ENCODE data around the gene MICALL2. TPM values are rescaled to one million over a fixed set of nuclear protein-coding genes. Genes with fewer than 3 reads are reported as not detected.

The MICALL2 gene
- total RNA-seq, 4 donors from 2014 or later = 67.6 to 181 (median 97.0) TPM

GRCh38 chr7:1498370-1499305, 39.4 kb upstream of the MICALL2 start:
- Histone ChIP-seq H3K27me3 (no peaks in the 10 kb centered on the region), H3K36me3 (peaks cover 0 to 28% (median 3%) of the 10 kb centered on the region in 4 donors), H3K27ac (no peak overlapping the region), H3K4me3 (no peak overlapping the region), H3K4me1 (peaks cover 8 to 15% (median 12%) of the 10 kb centered on the region in 4 donors), H3K9me3 (no peaks in the 10 kb centered on the region)
- DNase-seq = no peak
- in situ Hi-C loops (cut with MboI; ENCODE audit: low pct_ligation_motif_present in 1 of 4, low pct_unique_long_range_greater_than_20kb in 1 of 4, low sequenced_read_pairs in 3 of 4) (no loop called here), intact Hi-C loops (cut with DNase I; ENCODE audit: low total_unique reads) (no loop called here)
- 92% methylated on average over 39 of the region's 62 CpGs; no CpG with 5 or more reads in 1 of the 2 donors for WGBS, 2 donors (ENCODE audit: low coverage in 1 of 2)
- TF ChIP-seq POLR2A (IDR thresholded peaks at IDR 0.05) (no peak), POLR2AphosphoS5 (IDR thresholded peaks at IDR 0.05) (no peak), EP300 (IDR thresholded peaks at IDR 0.05; ENCODE audit: low read depth) (no peak)
- TF ChIP-seq, protein P1, sequence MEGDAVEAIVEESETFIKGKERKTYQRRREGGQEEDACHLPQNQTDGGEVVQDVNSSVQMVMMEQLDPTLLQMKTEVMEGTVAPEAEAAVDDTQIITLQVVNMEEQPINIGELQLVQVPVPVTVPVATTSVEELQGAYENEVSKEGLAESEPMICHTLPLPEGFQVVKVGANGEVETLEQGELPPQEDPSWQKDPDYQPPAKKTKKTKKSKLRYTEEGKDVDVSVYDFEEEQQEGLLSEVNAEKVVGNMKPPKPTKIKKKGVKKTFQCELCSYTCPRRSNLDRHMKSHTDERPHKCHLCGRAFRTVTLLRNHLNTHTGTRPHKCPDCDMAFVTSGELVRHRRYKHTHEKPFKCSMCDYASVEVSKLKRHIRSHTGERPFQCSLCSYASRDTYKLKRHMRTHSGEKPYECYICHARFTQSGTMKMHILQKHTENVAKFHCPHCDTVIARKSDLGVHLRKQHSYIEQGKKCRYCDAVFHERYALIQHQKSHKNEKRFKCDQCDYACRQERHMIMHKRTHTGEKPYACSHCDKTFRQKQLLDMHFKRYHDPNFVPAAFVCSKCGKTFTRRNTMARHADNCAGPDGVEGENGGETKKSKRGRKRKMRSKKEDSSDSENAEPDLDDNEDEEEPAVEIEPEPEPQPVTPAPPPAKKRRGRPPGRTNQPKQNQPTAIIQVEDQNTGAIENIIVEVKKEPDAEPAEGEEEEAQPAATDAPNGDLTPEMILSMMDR (IDR thresholded peaks at IDR 0.05) = no peak

DNA sequence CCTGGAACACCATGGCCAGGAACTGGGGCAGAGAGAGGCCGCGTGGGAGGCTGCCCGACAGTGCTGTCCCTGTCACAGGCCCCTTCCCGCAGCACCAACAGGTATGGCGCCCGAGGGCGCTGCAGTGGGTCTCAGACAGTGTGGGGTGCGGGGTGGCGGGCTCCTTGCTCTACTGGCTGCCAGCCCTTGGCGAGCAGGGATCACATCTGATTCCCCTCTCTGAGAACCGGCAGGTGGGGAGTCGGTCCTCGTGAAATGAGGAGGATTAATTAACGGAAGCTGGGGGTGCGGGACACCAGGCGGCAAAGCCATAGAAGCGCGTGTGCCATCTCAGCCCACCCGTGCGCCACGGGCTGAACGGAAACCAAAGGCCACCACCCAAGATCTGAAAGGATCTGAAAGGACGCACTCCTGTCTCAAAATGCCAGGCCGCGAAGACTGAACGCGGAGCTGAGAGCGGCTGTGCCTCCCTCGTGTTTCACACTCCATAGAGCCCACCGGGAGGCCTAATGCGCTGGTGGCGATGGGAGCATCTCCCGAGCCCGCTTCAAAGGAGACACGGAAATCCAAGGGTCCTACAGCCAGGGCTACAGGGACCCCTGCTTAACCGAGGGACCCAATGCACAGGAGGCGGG, 38.1 kb upstream of the MICALL2 start:
- in situ Hi-C loops (cut with MboI; ENCODE audit: low pct_ligation_motif_present in 1 of 4, low pct_unique_long_range_greater_than_20kb in 1 of 4, low sequenced_read_pairs in 3 of 4) (no loop called here), intact Hi-C loops (cut with DNase I; ENCODE audit: low total_unique reads) (no loop called here)
- 93% methylated on average over 37 of the region's 37 CpGs; no CpG with 5 or more reads in 1 of the 2 donors for WGBS, 2 donors (ENCODE audit: low coverage in 1 of 2)
- H3K9me3 ChIP-seq = no peaks in the 10 kb centered on the region
- H3K27me3 ChIP-seq = no peaks in the 10 kb centered on the region
- TF ChIP-seq POLR2A (IDR thresholded peaks at IDR 0.05) (no peak), EP300 (IDR thresholded peaks at IDR 0.05; ENCODE audit: low read depth) (no peak), POLR2AphosphoS5 (IDR thresholded peaks at IDR 0.05) (no peak)
- TF ChIP-seq, protein P1 (IDR thresholded peaks at IDR 0.05) = no peak
- DNase-seq = no peak
- H3K4me1 ChIP-seq = peaks cover 0 to 3% (median under 1%) of the 10 kb centered on the region in 4 donors
- no peak overlapping the region for H3K27ac ChIP-seq
- peaks cover 0 to 28% (median 7%) of the 10 kb centered on the region in 4 donors for H3K36me3 ChIP-seq
- H3K4me3 ChIP-seq = no peak overlapping the region

DNA sequence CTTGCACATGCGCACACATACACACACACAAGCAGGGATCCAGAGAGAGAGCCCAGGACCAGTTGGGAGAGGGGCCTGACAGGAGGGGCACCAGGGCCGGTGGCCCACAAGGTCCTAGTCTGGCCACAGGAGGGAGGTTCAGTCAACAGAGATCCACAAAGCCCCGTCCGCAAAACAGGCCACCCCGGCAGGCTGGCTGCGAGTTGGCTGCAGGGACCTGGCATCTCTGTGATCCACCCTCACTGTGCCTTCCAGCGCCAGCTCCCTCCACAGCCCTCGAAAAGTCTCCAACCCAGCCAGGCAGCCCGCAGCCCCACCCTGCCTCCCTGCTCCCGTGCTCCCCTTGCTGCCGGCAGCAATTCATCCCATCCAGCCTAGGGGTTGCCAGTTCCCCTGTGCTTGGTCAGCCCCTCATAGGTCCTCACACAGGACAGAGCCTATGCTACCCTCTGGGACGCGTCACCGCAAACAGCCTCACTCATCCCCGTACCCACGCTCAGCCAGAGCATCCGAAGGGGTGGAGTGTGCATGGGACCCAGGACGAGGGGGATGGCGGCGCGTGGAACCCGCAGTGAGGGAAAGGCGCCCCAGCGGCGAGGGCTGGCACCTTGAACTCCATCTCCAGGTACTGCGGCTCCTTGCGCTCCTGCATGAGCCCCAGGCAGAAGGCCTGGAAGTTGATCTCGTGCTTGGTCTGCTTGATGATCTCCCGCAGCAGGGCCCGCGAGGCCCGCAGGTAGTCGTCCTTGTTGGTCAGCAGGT, 37.4 kb upstream of the MICALL2 start:
- in situ Hi-C loops (cut with MboI; ENCODE audit: low pct_ligation_motif_present in 1 of 4, low pct_unique_long_range_greater_than_20kb in 1 of 4, low sequenced_read_pairs in 3 of 4) = no loop called here
- peaks cover 0 to 28% (median 7%) of the 10 kb centered on the region in 4 donors for H3K36me3 ChIP-seq

More for the DNA sequence above, 37.4 kb upstream of the MICALL2 start:
- intact Hi-C loops (cut with DNase I; ENCODE audit: low total_unique reads) = no loop called here
- Histone ChIP-seq H3K9me3 (no peaks in the 10 kb centered on the region), H3K4me3 (no peak overlapping the region), H3K27ac (no peak overlapping the region), H3K4me1 (no peaks in the 10 kb centered on the region), H3K27me3 (no peaks in the 10 kb centered on the region)
- DNase-seq = no peak
- TF ChIP-seq POLR2AphosphoS5 (IDR thresholded peaks at IDR 0.05) (no peak), EP300 (IDR thresholded peaks at IDR 0.05; ENCODE audit: low read depth) (no peak), POLR2A (IDR thresholded peaks at IDR 0.05) (no peak)
- TF ChIP-seq, protein P1 (IDR thresholded peaks at IDR 0.05) = no peak
- 92 to 95% methylated on average over 4 to 33 of the region's 33 CpGs for WGBS, 2 donors (ENCODE audit: low coverage in 1 of 2)
